Heart left ventricle (tissue), 16 donors: Measurements from ENCODE around the gene CSNK1G1. TPM values are rescaled to one million over a fixed set of nuclear protein-coding genes. Genes with fewer than 3 reads are reported as not detected.

Source experiments
- ATAC-seq, 4 donors: fragments of 200-7000 bp; cut with Tn5 transposase; one replicate each; pipeline ENCODE4 v1.9.1; 2020 to 2022; ENCODE audit warnings: moderate library complexity in 4 of 4, mild to moderate bottlenecking in 3 of 4, moderate number of reproducible peaks in 1 of 4
- DNase-seq, 5 donors: peaks; one replicate each; pipeline ENCODE4 v3.0.0-alpha.2; 2020
- H3K27ac ChIP-seq, 12 donors: fragments of 200-600 bp; sonication (generic) in 4 of 12; one replicate each; pipeline versions ENCODE4 v1.5.0 to v1.8.0; 2016 to 2022; ENCODE audit warnings: mild to moderate bottlenecking in 2 of 12
- H3K27me3 ChIP-seq, 9 donors: fragments of 200-600 bp; sonication (generic) in 2 of 9; one replicate each; pipeline versions ENCODE4 v1.5.1 to v1.8.0; 2016 to 2022; ENCODE audit warnings: mild to moderate bottlenecking in 3 of 9
- H3K36me3 ChIP-seq, 9 donors: fragments of 200-600 bp; sonication (generic) in 2 of 9; one replicate each; pipeline versions ENCODE4 v1.5.0 to v1.8.0; 2018 to 2022; ENCODE audit warnings: mild to moderate bottlenecking in 2 of 9
- H3K4me1 ChIP-seq, 12 donors: fragments of 200-600 bp; sonication (generic) in 4 of 12; one replicate each; pipeline versions ENCODE4 v1.5.0 to v1.8.0; 2016 to 2022; ENCODE audit warnings: mild to moderate bottlenecking in 3 of 12
- H3K4me3 ChIP-seq, 12 donors: fragments of 200-600 bp; sonication (generic) in 4 of 12; one replicate each; pipeline versions ENCODE4 v1.5.0 to v1.8.0; 2017 to 2022; ENCODE audit warnings: mild to moderate bottlenecking in 9 of 12, moderate library complexity in 4 of 12
- H3K9me3 ChIP-seq, 12 donors: fragments of 200-600 bp; sonication (generic) in 4 of 12; one replicate each; pipeline versions ENCODE4 v1.5.0 to v1.8.0; 2016 to 2022; ENCODE audit warnings: mild to moderate bottlenecking in 1 of 12
- POLR2A ChIP-seq, 2 donors: fragments of 450-650 bp; IDR thresholded peaks; one replicate each; pipeline ENCODE4 v1.6.1; 2017; ENCODE audit warnings: antibody characterized with exemption in 2 of 2, mild to moderate bottlenecking in 2 of 2, moderate library complexity in 2 of 2
- WGBS, 4 donors: extraction: QIAGEN DNeasy Blood & Tissue Kit in 2 of 4; methylation state at CpG; one replicate each; pipeline versions ENCODE4 v1.1.5 to v1.1.7; 2013 to 2018; 5-methylcytosine and 5-hydroxymethylcytosine counted together
- intact Hi-C, 10 donors: fragments of 100-400 bp; cut with DNase I; formaldehyde crosslinking; loops; one replicate each; pipeline versions ENCODE4 v1.11.1 to v1.14.2; 2022
- polyA plus RNA-seq, 2 donors: library from polyadenylated mRNA; stranded (reverse); fragments of 200-250 nt; gene quantifications; one replicate each; pipeline ENCODE4 v1.2.3, GENCODE V29; 2013
- total RNA-seq, 9 donors: library from RNA; depleted of rRNA in 2 of 9; stranded (reverse); fragments of >200 nt in 2 of 9; fragmentation: NEBNext Ultra II Directional in 3 of 9; extraction: Animal tissue kit (Norgen Biotek cat#: 25700) in 3 of 9; gene quantifications; one replicate each; pipeline versions ENCODE4 v1.1.0 to v1.2.4, GENCODE V29; 2016 to 2023
- TF ChIP-seq, protein P1 (sequence below), 12 donors: fragments of 200-600 bp; sonication (generic) in 4 of 12; IDR thresholded peaks; one replicate each; pipeline versions ENCODE4 v1.5.0 to v1.8.0; 2018 to 2022; ENCODE audit warnings: antibody characterized with exemption in 12 of 12, mild to moderate bottlenecking in 5 of 12
- donor health status: ischemic (EF 13 %, LVEDD 7.1; RV severe dilation, severe dysfunction).
- donor health status: healthy with polysubstance abuse.
- donor health status: DM: no; HTN: yes; CAD: no.
- donor health status: DM: no; HTN: no; CAD: no.
- donor health status: ischemic (EF 25% LVEDD 6.9; RV normal size, moderate dysfunction).
- donor health status: ischemic (EF 25% LVEDD 5.7; RV mildly dilated, moderate dysfunction).
- donor health status: healthy.
- donor health status: DM: yes; HTN: yes; CAD: no.
- donor health status: ischemic (EF 35%, LVEDD 5.7; RV mildly dilated, moderate dysfunction).
- donor health status: nonischemic (EF 11% LVEDD 7.7; RV severe dilation, severe dysfunction).
- donor health status: DM: yes; HTN: yes; CAD: no.
- donor health status: PGD.
- donor health status: ischemic (EF 29% LVEDD 5.4; RV normal size, mild dysfunction).
- donor health status: nonischemic (EF 23%, LVEDD 6.1; RV moderate dilation, normal function).

The CSNK1G1 gene
- total and polyA plus RNA-seq, 11 donors, result 1.4 to 15.0 (median 7.4) TPM

DNA sequence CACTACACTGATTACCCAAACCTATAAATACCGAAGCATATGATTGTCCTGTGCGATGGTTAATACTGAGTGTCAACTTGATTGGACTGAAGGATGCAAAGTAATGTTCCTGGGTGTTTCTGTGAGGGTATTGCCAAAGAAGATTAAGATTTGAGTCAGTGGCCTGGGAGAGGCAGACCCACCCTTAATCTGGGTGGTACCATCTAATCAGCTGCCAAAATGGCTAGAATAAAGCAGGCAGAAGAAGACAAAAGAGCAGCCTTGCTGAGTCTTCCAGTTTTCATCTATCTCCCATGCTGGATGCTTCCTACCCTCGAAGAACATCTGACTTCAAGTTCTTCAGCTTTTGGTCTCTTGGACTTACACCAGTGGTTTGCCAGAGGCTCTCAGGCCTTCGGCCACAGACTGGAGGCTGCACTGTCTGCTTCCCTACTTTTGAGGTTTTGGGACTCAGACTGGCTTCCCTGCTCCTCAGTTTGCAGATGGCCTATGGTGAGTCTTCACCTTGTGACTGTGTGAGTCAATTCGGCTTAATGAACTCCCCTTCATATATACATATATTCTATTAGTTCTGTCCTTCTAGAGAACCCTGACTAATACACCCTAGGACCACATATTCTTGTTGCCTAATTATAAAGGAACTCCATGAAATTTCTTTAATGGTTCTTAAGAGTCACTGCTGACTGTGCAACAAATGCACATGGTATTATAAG lies 31.7 kb downstream of the CSNK1G1 start:
- WGBS, 4 donors, result 76 to 88% (median 82%) methylated on average over 5 of the region's 5 CpGs
- no peak for TF ChIP-seq POLR2A (IDR thresholded peaks at IDR 0.05)
- TF ChIP-seq, protein P1, sequence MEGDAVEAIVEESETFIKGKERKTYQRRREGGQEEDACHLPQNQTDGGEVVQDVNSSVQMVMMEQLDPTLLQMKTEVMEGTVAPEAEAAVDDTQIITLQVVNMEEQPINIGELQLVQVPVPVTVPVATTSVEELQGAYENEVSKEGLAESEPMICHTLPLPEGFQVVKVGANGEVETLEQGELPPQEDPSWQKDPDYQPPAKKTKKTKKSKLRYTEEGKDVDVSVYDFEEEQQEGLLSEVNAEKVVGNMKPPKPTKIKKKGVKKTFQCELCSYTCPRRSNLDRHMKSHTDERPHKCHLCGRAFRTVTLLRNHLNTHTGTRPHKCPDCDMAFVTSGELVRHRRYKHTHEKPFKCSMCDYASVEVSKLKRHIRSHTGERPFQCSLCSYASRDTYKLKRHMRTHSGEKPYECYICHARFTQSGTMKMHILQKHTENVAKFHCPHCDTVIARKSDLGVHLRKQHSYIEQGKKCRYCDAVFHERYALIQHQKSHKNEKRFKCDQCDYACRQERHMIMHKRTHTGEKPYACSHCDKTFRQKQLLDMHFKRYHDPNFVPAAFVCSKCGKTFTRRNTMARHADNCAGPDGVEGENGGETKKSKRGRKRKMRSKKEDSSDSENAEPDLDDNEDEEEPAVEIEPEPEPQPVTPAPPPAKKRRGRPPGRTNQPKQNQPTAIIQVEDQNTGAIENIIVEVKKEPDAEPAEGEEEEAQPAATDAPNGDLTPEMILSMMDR (IDR thresholded peaks at IDR 0.05), result no peak
- no peak for DNase-seq
- intact Hi-C loops, result no loop called here
- Histone ChIP-seq H3K9me3 (no peaks in the 10 kb centered on the region), H3K4me1 (peaks cover 0 to 4% (median 0%) of the 10 kb centered on the region in 12 donors), H3K27me3 (no peaks in the 10 kb centered on the region), H3K36me3 (no peaks in the 10 kb centered on the region), H3K27ac (no peak overlapping the region), H3K4me3 (no peak overlapping the region)
- no peak for ATAC-seq

DNA sequence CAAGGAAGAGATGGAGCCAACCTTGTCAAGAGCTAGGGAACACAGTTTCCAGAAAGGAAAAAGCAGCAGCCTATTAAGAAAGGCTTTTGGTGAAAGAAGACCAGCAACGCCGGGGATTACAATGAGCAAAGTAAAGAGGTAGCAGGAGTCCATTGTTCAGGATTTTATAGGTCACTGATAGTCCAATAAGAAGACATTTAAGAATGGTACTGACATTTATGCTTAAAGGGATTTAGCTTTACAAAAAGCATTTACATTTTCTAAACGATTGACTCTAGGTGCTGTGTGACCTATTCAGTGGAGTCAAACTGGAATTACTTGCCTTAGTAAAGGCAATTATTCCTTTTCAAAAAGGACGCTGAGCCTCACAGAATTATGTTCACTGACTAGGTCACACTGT lies 40.8 kb downstream of the CSNK1G1 start:
- ATAC-seq, result no peak
- peak overlapping the region in 1 of 12 donors; percentile 43 for H3K27ac ChIP-seq
- no peaks in the 10 kb centered on the region for H3K27me3 ChIP-seq
- intact Hi-C loops, result no loop called here
- H3K4me1 ChIP-seq, result peaks cover 0 to 13% (median 0%) of the 10 kb centered on the region in 12 donors
- no peak overlapping the region for H3K4me3 ChIP-seq
- no peak for DNase-seq
- no peak for TF ChIP-seq POLR2A (IDR thresholded peaks at IDR 0.05)
- TF ChIP-seq, protein P1 (IDR thresholded peaks at IDR 0.05), result no peak
- H3K9me3 ChIP-seq, result peaks cover 0 to 4% (median 0%) of the 10 kb centered on the region in 12 donors
- no peaks in the 10 kb centered on the region for H3K36me3 ChIP-seq
- WGBS, 4 donors, result 77 to 83% (median 80%) methylated on average over 4 of the region's 4 CpGs

DNA sequence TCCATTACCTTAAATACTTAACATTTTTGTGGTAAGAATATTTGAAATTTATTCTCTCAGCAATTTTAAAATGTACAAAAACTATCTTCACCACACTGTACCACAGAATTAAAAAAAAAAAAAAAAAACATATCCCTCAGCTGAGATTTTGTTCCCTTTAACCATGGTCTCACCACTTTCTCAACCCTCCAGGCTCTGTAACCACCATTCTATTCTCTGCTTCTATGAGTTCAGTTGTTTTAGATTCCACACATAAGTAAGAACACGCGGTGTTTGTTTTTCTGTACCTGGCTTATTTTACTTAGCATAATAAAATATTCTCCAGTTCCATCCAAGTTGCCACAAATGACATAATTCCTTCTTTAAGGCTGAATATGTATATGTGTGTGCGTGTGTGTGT lies 41.5 kb downstream of the CSNK1G1 start:
- Histone ChIP-seq H3K4me3 (no peak overlapping the region), H3K27me3 (no peaks in the 10 kb centered on the region), H3K27ac (no peak overlapping the region), H3K4me1 (peaks cover 0 to 13% (median 0%) of the 10 kb centered on the region in 12 donors), H3K9me3 (peaks cover 0 to 4% (median 0%) of the 10 kb centered on the region in 12 donors), H3K36me3 (no peaks in the 10 kb centered on the region)
- TF ChIP-seq, protein P1 (IDR thresholded peaks at IDR 0.05), result no peak
- no peak for TF ChIP-seq POLR2A (IDR thresholded peaks at IDR 0.05)
- ATAC-seq, result no peak
- no peak for DNase-seq
- 91 to 95% (median 94%) methylated on average over 3 of the region's 3 CpGs for WGBS, 4 donors
- intact Hi-C loops, result no loop called here

DNA sequence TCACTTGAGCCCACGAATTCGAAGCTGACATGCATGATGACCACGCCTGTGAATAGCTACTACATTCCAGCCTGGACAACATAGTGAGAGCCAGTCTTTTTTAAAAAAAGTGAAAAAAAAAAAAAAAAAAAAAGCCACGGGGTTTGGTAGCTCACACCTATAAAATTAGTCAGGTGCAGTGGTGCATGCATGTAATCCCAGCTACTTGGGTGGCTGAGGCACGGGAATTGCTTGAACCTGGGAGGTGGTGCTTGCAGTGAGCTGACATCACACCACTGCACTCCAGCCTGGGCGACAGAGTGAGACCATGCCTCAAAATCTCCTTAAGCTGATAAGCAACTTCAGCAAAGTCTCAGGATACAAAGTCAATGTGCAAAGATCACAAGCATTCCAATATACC lies 44.4 kb downstream of the CSNK1G1 start:
- intact Hi-C loops, result no loop called here
- H3K4me3 ChIP-seq, result no peak overlapping the region
- ATAC-seq (no peak), DNase-seq (no peak)
- WGBS, 4 donors, result 89 to 95% (median 94%) methylated on average over 6 of the region's 6 CpGs
- no peaks in the 10 kb centered on the region for H3K27me3 ChIP-seq
- H3K9me3 ChIP-seq, result peaks cover 0 to 12% (median 0%) of the 10 kb centered on the region in 12 donors
- peaks cover 0 to 13% (median 0%) of the 10 kb centered on the region in 12 donors for H3K4me1 ChIP-seq
- H3K36me3 ChIP-seq, result no peaks in the 10 kb centered on the region
- H3K27ac ChIP-seq, result no peak overlapping the region
- TF ChIP-seq, protein P1 (IDR thresholded peaks at IDR 0.05), result no peak
- TF ChIP-seq POLR2A (IDR thresholded peaks at IDR 0.05), result no peak
